Measurements from ENCODE around the gene LTB4R. TPM values are rescaled to one million over a fixed set of nuclear protein-coding genes. Genes with fewer than 3 reads are reported as not detected.
"Not testable (repeated sequence)": the region's sequence is repeated elsewhere in the genome, so short reads cannot be mapped to it uniquely, and the experiment has no call there.

Gene LTB4R
- total RNA-seq, 1 donor from 2014 or later = 2.2 TPM

DNA sequence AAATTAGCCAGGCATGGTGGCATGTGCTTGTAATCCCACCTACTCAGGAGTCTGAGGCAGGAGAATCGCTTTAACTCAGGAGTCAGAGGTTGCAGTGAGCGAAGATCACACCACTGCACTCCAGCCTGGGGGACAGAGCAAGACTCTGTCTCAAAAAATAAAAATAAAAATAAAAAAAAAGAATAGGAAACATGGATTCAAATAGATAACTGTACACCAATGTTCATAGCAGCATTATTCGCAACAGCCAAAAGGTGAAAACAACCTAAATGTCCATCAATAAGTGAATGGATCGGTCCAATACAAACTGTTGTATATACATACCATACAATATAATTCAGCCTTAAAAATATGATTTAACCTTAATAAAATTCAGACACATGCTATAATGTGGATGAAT, 31.6 kb downstream of the LTB4R start:
- DNase-seq (ENCODE audit: low read depth in 2 of 2) = no peak

DNA sequence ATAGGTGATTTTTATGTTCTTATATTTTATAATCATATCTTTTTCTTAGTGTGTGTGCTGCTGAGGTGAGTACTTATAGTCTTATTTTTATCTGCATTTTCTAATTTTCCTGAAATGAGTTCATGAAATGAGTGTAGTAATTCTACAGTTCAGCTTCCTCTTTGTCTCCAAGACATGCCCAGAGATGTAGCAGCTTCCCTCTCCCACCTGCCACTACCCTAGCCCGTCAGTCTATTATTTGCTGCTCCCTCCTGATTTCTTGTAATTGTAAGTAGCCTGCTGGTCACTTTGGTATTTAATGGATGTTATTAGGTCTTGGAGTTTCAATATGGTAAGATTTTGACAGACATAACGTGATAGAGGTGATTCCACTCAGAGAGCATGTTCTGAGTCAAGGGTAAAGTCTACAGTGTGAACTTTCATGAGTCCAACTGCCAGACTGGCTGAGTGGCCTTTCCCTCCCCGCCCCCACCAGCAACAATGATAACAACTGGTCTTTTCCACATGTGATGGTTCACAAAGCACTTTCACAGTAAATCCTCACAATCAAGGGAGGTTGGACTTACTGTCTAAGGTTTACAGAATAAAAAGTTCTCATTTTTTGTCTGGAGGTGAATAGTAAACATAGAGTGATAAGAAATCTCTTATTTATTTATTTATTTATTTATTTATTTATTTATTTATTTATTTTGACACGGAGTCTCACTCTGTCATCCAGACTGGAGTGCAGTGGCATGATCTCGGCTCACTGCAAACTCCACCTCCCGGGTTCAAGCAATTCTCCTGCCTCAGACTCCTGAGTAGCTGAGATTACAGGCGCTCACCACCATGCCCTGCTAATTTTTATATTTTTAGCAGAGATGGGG, 32.7 kb downstream of the LTB4R start:
- DNase-seq (ENCODE audit: low read depth in 2 of 2) = no peak

DNA sequence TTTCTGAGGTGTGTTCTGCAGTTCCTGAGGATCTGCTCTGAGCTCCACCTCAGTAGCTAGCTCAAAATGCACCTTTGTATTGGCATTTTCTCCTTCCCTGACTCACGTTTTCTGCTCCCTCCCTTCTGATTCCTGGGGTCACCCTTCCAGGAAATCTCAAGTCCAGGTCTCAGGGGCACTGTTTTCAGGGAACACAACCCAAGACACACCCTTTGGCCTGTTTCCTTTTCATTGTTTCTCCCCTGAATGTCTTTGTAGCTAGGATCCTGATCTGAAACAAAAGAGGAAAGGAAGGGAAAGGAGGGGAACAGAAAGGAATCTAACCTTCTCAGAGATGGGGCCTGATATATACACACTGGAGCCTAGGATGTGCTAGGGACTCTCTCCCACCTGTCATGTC, 35.8 kb downstream of the LTB4R start:
- no peak for DNase-seq (ENCODE audit: low read depth in 2 of 2)

DNA sequence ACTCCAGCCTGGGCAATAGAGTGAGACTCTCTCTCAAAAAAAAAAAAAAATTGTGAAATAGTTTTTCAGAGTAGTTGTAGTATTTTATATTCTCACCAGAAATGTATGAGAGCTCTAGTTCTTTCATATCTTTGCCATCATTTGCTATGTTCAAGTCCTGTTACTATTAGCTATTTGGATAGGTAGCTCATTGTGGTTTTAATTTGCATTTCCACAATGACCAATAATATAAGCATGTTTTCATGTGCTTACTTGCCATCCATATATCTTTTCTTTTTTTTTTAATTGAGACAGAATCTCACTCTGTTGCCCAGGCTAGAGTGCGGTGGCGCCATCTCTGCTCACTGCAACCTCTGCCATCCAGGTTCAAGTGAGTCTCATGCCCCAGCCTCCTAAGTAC, 36.9 kb downstream of the LTB4R start:
- DNase-seq (ENCODE audit: low read depth in 2 of 2) = no peak

DNA sequence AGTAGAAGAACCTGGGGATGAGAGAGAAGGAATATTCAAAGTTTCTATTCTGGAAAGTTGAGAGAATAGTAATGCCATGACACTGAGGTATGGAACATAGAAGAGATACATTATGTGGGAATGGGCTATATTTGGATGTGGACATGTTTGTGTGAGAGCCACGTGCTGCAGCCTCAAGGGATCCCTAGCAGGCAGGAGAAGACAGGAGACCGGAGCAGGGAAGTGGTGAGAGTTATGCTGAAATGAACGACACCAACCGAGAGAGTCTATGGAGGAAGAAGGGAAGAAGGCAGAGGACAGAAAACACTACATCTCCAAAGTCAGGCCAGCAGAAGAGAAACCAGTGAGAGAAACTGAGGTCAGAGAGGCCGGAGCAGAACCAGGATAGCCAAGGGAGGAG, 38.4 kb downstream of the LTB4R start:
- DNase-seq (ENCODE audit: low read depth in 2 of 2) = no peak

DNA sequence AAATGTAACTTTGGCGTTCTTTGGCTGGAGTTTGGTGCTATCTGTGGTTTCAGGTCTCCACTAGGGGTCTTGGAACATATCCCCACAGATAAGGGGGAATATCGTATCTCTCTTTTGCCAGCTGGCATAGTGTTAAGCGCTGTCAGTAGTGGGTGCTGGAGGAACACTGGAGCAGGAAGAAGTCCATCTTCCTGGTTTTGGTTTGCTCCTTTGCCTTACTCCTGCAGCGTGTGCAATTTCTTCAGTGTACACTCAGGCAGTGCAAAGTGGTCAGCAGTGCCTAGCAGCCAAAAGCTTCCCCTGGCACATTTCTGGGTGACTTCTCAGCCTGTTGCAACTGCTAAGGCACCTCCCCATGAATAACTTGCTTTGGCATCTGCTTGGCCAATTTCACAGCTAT, 40.2 kb downstream of the LTB4R start:
- DNase-seq (ENCODE audit: low read depth in 2 of 2) = peak in 1 of 2 donors; percentile 22

DNA sequence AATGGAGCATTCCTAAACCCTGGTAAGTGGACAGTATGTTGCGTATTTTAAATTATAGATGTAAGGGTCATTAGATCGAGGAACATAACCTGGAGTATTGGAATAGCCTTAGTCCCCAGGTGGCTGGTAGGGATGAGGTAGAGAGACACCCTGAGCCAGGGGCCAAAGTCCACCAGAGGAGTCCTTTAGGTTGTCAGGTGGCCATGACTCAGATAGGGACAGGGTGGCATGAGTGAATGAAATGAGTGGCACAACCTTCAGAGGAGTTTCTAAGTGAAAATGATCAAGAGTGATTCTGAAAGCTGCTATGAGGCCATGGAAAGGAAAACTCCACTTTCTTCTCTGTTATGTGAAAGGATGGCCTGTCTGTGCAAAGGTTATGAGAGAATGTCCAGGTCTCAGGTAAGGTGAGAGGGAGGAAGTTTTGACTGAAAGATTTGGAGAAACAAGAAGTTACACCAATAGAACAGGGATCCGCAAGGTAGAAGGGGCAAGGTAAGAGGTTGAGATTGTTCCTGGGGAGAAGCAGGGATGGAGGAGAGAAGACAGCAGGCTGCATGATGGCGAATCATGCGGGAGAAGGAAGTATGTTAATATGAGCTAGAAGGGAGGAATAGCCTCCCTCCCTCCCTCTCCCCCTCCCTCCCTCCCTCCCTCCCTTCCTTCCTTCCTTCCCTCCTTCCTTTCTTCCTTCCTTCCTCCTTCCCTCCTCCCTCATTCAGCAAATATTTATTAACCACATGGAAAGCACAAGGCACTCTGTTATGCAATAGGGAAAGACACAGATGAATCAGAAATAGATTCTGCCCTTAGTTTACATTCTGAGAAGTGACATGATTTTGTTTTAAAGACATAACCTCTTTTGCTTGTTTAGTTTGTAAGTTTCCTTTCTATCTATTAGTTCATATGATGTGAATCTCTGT, 42.5 kb downstream of the LTB4R start:
- DNase-seq (ENCODE audit: low read depth in 2 of 2) = no peak

DNA sequence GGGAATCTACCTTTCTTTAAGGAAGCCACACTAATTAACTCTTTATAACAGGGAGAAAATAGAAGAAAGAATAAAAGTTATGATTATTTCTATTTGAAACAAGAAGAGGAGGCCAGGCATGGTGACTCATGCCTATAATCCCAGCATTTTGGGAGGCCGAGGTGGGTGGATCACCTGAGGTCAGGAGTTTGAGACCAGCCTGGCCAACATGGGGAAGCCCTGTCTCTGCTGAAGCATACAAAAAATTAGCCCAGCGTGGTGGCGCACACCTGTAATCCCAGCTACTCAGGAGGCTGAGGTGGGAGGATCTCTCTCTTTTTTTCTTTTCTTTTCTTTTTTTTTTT, 43.2 kb downstream of the LTB4R start:
- not testable (repeated sequence) for DNase-seq (ENCODE audit: low read depth in 2 of 2)

DNA sequence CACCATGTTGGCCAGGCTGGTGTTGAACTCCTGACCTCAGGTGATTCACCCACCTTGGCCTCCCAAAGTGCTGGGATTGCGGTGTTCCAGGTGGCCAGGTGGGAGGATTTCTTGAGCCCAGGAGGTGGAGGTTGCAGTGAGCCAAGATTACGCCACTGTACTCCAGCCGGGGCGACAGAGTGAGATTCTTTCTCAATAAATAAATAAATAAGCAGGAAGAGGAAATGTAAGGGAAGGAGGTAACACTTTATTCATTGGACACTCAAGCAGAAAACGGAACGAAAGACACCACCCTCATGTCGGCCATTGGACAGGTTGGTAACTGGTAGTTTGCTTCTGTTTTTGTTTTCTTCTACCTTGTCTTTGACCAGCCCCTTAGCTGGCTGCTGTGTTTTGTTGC, 43.7 kb downstream of the LTB4R start:
- no peak for DNase-seq (ENCODE audit: low read depth in 2 of 2)

DNA sequence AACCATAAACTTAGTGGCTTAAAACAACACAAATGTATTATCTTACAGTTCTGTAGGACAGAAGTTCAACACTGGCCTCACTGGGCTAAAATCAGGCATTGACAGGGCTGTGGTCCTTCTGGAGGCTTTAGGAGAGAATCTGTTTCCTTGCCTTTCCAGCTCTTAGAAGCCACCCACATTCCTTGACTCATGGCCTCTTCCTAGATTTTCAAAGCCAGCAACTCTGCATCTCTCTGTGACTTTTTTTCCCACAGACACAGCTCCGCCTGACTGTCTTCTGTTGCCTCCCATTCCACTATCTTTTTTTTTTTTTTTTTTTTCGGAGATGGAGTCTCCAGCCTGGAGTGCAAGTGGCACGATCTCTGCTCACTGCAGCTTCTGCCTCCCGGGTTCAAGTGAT, 44.9 kb downstream of the LTB4R start:
- DNase-seq (ENCODE audit: low read depth in 2 of 2) = no peak

DNA sequence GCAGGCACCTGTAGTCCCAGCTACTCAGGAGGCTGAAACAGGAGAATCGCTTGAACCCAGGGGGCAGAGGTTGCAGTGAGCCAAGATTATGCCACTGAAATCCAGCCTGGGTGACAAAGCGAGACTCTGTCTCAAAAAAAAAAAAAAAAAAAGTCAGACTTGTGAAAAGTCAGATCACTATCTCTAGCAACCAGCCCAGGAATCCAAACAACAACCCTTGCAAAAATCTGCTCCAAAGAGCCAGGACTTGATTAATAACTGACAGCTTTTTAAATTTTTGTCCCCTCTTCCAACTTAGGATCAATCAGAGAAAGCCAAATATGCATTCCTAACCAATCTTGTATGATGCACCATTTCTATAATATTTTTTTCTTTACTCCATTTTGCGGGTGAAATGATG, 49.0 kb downstream of the LTB4R start:
- DNase-seq (ENCODE audit: low read depth in 2 of 2) = no peak

DNA sequence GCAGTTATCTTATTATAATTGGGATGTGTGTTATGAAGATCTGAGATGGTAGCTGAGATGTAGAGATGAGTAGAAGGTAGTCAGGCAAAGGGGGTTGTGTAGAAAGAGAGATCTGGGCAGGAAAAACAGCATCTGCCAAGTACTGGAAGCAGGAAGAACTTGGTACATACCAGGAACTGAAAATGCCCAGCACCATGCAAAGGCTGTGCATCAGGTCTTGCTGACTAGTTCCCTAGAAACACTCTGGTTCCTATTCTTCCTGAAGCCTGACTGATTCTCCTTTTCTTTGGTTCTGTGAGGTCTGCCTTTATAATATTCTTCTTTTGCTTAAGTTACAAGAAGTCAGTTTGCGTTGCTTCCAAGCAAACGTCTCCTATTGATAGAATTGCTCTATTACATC, 50.0 kb downstream of the LTB4R start:
- no peak for DNase-seq (ENCODE audit: low read depth in 2 of 2)

DNA sequence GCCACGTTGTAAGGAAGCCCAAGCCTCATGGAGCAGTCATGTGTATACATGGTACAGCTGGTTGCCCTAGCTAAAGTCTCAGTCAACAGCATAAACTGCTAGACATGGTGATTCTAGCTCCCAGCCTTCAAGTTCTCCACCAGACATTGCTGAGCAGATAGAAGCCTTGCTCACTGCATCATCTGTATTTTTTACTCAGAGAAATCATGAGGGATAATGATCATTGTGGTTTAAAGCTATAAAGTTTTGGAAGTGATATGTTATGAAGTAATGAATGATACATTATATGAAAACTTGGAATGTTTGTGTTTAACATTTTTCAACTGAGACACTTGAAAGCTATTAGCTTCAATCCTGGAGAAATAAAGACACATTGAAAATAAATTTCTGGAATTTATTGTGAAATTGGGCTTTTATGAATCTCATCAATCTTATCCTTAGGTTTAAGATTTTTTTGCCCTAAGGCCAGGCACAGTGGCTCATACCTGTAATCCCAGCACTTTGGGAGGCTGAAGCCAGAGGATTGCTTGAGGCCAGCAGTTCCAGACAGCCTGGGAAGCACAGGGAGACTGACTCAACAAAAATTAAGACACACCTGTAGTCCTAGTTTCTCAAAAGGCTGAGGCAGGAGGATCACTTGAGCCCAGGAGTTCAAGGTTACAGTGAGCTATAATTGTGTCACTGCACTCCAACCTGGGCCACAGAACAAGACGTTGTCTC, 51.1 kb downstream of the LTB4R start:
- DNase-seq (ENCODE audit: low read depth in 2 of 2) = no peak

DNA sequence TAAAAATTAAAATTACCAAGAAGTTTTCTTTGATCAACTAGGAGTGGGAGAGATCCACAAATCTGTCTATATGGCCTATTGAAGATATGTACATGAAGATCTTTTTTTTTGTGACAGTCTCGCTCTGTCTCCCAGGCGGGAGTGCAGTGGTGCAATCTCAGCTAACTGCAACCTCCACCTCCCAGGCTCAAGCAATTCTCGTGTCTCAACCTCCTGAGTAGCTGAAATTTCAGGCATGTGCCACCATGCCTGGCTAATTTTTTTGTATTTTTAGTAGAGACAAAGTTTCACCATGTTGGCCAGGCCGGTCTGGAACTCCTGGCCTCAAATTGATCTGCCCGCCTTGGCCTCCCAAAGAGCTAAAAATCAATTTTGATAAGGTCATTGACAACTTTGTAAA, 52.1 kb downstream of the LTB4R start:
- no peak for DNase-seq (ENCODE audit: low read depth in 2 of 2)

DNA sequence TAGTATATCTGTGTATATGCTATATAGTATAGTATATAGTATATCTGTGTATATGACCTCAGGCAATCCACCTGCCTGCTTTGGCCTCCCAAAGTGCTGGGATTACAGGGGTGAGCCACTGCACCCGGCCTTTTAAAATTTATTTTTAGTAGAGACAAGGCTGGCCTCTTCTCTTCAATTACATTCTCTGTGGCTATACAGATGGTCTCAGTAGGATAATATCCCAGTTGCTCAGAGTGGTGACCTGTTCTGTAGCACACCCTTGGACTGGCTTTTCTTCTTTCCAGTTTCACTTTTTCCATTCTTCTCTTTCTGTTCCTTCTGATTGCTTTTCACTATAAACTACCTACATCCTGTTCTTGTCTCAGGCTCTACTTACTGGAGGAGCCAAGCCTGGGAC, 53.5 kb downstream of the LTB4R start:
- DNase-seq (ENCODE audit: low read depth in 2 of 2) = no peak

DNA sequence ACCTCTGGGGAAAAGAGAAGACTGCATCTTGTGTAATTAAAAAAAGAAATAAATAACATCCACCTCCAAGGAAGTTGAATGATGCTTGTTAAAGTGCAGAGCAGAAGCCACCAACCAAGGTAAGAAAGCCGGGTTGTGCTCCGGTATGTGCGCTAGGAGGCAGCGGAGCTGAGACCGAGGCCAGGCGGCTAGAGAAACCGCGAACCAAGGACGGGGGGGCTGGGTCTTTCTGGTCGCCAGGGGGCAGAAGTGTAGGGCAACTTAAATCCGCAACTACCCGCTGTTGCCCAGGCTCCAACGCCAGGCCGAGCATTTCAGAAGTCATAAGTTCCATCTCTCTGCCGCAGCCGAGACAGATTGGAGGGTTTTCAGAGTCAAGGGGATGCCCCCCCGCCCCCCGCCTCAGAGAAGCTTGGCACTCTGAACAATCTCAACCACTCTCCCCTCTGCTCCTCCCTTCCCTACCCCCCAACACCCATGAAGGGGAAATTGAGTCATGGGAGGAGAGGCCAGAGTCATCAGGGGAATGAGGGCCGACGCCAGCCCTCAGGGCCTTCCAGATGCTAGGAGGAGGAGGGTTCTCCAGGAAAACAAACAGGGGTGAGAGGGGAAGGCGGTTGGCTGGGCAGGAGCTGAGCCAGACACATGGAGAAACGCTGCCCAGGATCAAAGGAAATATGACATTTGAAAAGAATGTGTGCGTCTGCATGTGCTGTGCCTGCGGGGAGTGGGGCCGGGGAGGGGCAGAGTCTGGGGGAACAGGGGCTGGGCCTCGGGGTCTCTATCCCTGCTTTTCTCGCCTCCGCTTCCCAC, 54.5 kb downstream of the LTB4R start:
- DNase-seq (ENCODE audit: low read depth in 2 of 2) = peak; percentile 95 to 96

DNA sequence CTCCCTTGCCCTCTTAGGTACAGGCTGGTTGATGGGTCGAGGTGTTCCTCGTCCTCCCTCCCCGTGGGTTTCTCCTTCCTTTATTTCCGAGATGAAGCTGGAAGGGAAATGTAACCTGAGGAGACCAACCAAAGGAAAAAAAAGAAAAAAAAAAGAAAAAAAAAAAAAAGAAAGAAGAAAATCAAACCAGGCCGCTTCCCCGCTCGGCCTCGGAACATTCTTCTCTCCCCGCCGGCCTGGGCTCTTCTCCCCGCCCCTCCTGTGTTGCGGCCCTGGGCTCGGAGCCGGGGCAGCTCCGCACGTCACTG, 55.1 kb downstream of the LTB4R start:
- no peak for DNase-seq (ENCODE audit: low read depth in 2 of 2)

DNA sequence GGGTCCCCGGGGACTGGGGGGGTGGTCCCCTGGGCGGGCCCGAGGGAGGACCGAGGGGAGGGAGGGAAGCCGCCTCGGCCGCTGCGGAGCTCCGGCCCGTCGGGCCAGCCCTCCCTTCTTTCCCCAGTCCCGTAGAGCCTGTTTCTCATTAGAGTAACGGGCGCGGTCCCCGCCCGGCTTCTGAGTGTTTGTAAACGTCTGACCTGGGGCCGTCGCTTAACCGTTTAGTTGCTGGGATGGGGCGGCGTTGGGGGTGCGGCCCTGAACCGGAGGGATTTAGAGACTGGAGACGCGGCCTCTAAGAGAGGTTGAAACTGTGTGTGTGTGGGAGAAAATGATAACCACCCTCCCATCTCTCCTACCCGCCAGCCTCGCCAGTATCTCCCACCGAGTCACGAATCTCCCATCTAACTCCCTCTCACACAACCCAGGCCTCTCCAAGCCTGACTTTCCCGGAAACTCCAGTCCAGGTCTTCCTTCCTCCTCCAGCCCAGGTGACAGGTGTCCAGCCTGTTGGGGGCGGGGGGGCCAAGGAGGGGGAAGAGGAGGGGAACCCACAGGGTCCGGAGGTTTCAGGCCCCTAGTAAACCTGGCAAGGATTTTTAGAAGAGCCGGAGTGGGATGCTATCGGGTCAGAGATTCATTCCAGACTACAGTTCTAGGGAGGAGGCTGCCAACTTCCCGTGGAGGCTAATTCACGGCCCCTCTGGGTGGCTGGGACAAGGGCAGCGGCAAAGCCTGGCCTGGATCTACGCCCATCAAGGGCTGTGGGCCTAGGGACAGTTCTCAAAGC, 55.6 kb downstream of the LTB4R start:
- DNase-seq (ENCODE audit: low read depth in 2 of 2) = peak; percentile 64 to 78
